Vagina (tissue), 2 donors: ENCODE results near the gene KRT71. TPM values are rescaled to one million over a fixed set of nuclear protein-coding genes. Genes with fewer than 3 reads are reported as not detected.

Source experiments
- DNase-seq, 2 donors: peaks; one replicate each; pipeline ENCODE4 v3.0.0-alpha.2; 2017; ENCODE audit errors: extremely low spot score in 2 of 2
- H3K27ac ChIP-seq: fragments of 200-600 bp; sonication (generic); one replicate; pipeline ENCODE4 v1.5.1; 2019
- H3K27me3 ChIP-seq: fragments of 200-600 bp; sonication (generic); one replicate; pipeline ENCODE4 v1.5.1; 2019
- H3K36me3 ChIP-seq, 2 donors: fragments of 200-600 bp; sonication (generic); one replicate each; pipeline ENCODE4 v1.5.1; 2017 to 2019
- H3K4me1 ChIP-seq: fragments of 200-600 bp; sonication (generic); one replicate; pipeline ENCODE4 v1.5.1; 2019
- H3K4me3 ChIP-seq, 2 donors: fragments of 200-600 bp; sonication (generic); 1 replicate in 1 of 2; 2 replicates in 1 of 2; pipeline ENCODE4 v1.5.1; 2016 to 2019
- H3K9me3 ChIP-seq: fragments of 200-600 bp; sonication (generic); one replicate; pipeline ENCODE4 v1.5.1; 2019
- POLR2A ChIP-seq, 2 donors: fragments of 450-650 bp; IDR thresholded peaks; one replicate each; pipeline ENCODE4 v1.6.1; 2017; ENCODE audit warnings: antibody characterized with exemption in 2 of 2, mild to moderate bottlenecking in 2 of 2, moderate library complexity in 2 of 2
- POLR2AphosphoS5 ChIP-seq, 2 donors: sonication (generic); formaldehyde crosslinking; IDR thresholded peaks; one replicate each; pipeline ENCODE4 v1.9.0; 2017; ENCODE audit warnings: antibody characterized with exemption in 2 of 2, mild to moderate bottlenecking in 2 of 2, low read depth in 1 of 2; ENCODE audit not compliant: insufficient read depth in 1 of 2
- intact Hi-C: fragments of 100-400 bp; cut with DNase I; formaldehyde crosslinking; loops from one replicate; pipeline ENCODE4 v1.15.1; 2023
- total RNA-seq: library from RNA; depleted of rRNA; stranded (reverse); fragments of >200 nt; gene quantifications from one replicate; pipeline ENCODE4 v1.2.3, GENCODE V29; 2016
- TF ChIP-seq, protein P1 (sequence below), 3 experiments: fragments of 450-650 bp in 2 of 3; fragments of 200-600 bp in 1 of 3; sonication (generic) in 1 of 3; IDR thresholded peaks; one replicate each; pipeline ENCODE4 v1.5.1; 2017 to 2019; ENCODE audit warnings: antibody characterized with exemption in 3 of 3, mild to moderate bottlenecking in 2 of 3, moderate library complexity in 2 of 3

KRT71 gene
- total RNA-seq, 1 donor from 2014 or later, result not detected

- no peaks in the 10 kb centered on the region for H3K9me3 ChIP-seq
- H3K4me1 ChIP-seq, result peaks cover 23% of the 10 kb centered on the region
- DNase-seq, result peak in 1 of 2 donors; percentile 97
- no peaks in the 10 kb centered on the region for H3K27me3 ChIP-seq
- TF ChIP-seq, protein P1, sequence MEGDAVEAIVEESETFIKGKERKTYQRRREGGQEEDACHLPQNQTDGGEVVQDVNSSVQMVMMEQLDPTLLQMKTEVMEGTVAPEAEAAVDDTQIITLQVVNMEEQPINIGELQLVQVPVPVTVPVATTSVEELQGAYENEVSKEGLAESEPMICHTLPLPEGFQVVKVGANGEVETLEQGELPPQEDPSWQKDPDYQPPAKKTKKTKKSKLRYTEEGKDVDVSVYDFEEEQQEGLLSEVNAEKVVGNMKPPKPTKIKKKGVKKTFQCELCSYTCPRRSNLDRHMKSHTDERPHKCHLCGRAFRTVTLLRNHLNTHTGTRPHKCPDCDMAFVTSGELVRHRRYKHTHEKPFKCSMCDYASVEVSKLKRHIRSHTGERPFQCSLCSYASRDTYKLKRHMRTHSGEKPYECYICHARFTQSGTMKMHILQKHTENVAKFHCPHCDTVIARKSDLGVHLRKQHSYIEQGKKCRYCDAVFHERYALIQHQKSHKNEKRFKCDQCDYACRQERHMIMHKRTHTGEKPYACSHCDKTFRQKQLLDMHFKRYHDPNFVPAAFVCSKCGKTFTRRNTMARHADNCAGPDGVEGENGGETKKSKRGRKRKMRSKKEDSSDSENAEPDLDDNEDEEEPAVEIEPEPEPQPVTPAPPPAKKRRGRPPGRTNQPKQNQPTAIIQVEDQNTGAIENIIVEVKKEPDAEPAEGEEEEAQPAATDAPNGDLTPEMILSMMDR (IDR thresholded peaks at IDR 0.05), result no peak
- TF ChIP-seq POLR2AphosphoS5 (IDR thresholded peaks at IDR 0.05; ENCODE audit: insufficient read depth in 1 of 2, low read depth in 1 of 2) (peak in 1 of 2 donors; percentile 64), POLR2A (IDR thresholded peaks at IDR 0.05) (no peak)
- H3K36me3 ChIP-seq, result no peaks in the 10 kb centered on the region
- H3K4me3 ChIP-seq, result no peak overlapping the region
- H3K27ac ChIP-seq, result peak overlapping the region; percentile 16
- intact Hi-C loops, result no loop called here
Measured at GRCh38 chr12:52494518-52494917, 58.4 kb downstream of the KRT71 start.

- no peak overlapping the region for H3K27ac ChIP-seq
- peaks cover 23% of the 10 kb centered on the region for H3K4me1 ChIP-seq
- DNase-seq, result no peak
- H3K27me3 ChIP-seq, result no peaks in the 10 kb centered on the region
- no peaks in the 10 kb centered on the region for H3K9me3 ChIP-seq
- H3K36me3 ChIP-seq, result no peaks in the 10 kb centered on the region
- intact Hi-C loops, result no loop called here
- TF ChIP-seq, protein P1 (IDR thresholded peaks at IDR 0.05), result no peak
- TF ChIP-seq POLR2A (IDR thresholded peaks at IDR 0.05), result no peak
- no peak for TF ChIP-seq POLR2AphosphoS5 (IDR thresholded peaks at IDR 0.05; ENCODE audit: insufficient read depth in 1 of 2, low read depth in 1 of 2)
- H3K4me3 ChIP-seq, result no peak overlapping the region
Measured at GRCh38 chr12:52494100-52494499, 58.8 kb downstream of the KRT71 start.

Other genes with a start within 250 kb of the KRT71 start
- gene KRT83, start 231.7 kb downstream of the KRT71 start, total RNA-seq, result not detected
- not detected for gene KRT85, start 185.7 kb downstream of the KRT71 start, total RNA-seq
- gene KRT84, start 167.5 kb downstream of the KRT71 start, total RNA-seq, result not detected
- not detected for gene KRT82, start 146.8 kb downstream of the KRT71 start, total RNA-seq
- not detected for gene KRT75, start 118.8 kb downstream of the KRT71 start, total RNA-seq
- 184 TPM for gene KRT6B, start 101.0 kb downstream of the KRT71 start, total RNA-seq
- 257 TPM for gene KRT6C, start 79.3 kb downstream of the KRT71 start, total RNA-seq
- 7,258 TPM for gene KRT6A, start 59.9 kb downstream of the KRT71 start, total RNA-seq
- gene KRT5, start 32.8 kb downstream of the KRT71 start, total RNA-seq, result 4,247 TPM
- not detected for gene KRT74, start 20.7 kb upstream of the KRT71 start, total RNA-seq
- gene KRT72, start 48.3 kb upstream of the KRT71 start, total RNA-seq, result not detected
- not detected for gene KRT73, start 65.4 kb upstream of the KRT71 start, total RNA-seq
- gene KRT2, start 99.1 kb upstream of the KRT71 start, total RNA-seq, result 2.0 TPM
- 886 TPM for gene KRT1, start 127.3 kb upstream of the KRT71 start, total RNA-seq
- 2.5 TPM for gene KRT77, start 150.4 kb upstream of the KRT71 start, total RNA-seq
- gene KRT76, start 224.2 kb upstream of the KRT71 start, total RNA-seq, result not detected
- not detected for gene KRT3, start 243.0 kb upstream of the KRT71 start, total RNA-seq